GM18498 (cell line): ENCODE results near the gene CHP1.
"Not testable (repeated sequence)": the region's sequence is repeated elsewhere in the genome, so short reads cannot be mapped to it uniquely, and the experiment has no call there.

ENCODE experiments used
- ATAC-seq: cut with Tn5 transposase; IDR thresholded peaks from one replicate; pipeline ENCODE4 v1.9.1; 2021; ENCODE audit warnings: mild to moderate bottlenecking, moderate library complexity; ENCODE audit not compliant: unreplicated experiment

Gene CHP1

DNA sequence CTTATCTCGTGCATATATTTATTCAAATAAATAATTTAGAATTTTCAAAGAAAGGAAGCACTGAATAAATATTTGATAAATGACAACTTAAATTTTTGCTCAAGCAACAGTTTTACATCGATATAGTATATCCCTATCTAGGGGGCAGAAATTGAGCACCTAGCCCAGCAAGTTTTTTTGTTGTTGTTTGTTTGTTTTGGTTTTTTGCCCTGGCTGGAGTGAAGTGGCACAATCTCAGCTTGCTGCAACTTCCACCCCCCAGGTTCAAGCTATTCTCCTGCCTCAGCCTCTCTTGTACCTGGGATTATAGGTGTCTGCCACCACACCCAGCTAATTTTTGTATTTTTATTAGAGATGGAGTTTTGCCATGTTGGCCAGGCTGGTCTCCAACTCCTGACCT is 58.9 kb downstream of the CHP1 start:
- no peak for ATAC-seq

GRCh38 chr15:41291065-41291631 is 60.1 kb downstream of the CHP1 start:
- ATAC-seq, result peak; percentile 72

DNA sequence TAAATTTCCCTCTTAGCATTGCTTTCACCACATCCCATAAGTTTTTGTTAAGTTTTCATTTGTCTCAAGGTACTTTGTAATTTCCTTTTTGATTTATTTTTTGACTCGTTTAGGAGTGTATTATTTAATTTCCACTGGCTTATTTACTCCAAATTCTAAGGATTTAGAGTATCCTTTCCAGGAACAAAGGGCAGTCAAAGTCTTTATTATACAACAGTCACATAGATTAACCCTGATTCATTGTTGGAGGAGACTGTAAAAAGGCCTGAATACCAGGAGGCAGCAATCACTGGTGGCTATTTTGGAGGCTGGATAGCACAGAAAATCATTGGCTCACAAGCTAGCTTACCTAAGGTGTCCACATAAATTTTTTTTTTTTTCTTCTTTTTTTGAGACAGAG is 61.5 kb downstream of the CHP1 start:
- no peak for ATAC-seq

DNA sequence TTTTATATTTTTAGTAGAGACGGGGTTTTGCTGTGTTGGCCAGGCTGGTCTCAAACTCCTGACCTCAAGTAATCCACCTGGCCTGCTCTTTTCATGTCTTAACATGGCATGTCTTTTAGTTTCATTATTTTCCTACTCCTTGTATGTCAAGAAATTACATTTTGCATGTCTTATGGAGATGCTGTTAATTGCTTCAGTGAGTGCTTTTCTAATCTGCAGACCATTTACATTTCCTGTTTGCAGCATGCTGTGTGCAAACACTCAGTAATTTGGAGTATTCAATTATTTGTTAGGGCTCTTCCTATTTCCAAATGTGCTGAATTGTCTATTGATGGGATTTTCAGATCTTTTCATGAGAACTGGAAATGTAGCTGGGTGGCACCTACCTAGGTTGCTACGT is 70.1 kb downstream of the CHP1 start:
- not testable (repeated sequence) for ATAC-seq

DNA sequence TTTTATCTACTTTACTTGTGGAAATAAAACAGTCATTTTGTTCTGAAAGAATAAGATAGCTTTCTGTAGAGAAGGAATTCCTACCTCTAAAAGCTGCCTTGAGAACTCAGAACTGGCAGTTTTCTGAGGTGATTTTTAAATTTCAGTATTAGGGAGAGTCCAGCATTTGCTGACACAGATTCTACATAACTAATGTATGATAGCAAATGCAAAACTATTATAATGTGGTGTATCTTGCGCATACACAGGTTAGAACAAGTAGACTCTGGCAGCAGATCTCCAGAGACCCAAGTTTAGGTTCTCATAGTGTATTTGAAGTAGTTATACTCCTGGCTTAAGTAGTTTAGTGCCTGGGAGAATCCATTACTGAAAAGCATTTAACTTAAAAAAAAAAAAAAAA is 70.5 kb downstream of the CHP1 start:
- ATAC-seq, result no peak

- ATAC-seq, result no peak
These were observed 73.2 kb downstream of the CHP1 start for GRCh38 chr15:41304149-41304770.

DNA sequence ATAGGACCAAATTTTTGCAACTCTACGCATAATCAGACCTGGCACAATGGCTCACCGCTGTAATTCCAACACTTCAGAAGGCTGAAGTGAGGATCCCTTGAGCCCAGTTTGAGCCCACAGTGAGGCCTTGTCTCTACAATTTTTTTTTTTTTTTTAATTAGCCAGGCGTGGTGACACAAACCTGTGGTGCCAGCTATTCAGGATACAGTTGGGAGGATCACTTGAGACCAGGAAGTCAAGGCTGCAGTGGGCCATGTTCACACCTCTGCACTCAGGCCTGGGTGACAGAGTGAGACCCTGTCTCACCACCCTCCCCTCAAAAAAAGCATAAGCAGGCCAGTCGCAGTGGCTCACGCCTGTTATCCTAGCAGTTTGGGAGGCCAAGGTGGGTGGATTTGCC is 76.6 kb downstream of the CHP1 start:
- no peak for ATAC-seq

DNA sequence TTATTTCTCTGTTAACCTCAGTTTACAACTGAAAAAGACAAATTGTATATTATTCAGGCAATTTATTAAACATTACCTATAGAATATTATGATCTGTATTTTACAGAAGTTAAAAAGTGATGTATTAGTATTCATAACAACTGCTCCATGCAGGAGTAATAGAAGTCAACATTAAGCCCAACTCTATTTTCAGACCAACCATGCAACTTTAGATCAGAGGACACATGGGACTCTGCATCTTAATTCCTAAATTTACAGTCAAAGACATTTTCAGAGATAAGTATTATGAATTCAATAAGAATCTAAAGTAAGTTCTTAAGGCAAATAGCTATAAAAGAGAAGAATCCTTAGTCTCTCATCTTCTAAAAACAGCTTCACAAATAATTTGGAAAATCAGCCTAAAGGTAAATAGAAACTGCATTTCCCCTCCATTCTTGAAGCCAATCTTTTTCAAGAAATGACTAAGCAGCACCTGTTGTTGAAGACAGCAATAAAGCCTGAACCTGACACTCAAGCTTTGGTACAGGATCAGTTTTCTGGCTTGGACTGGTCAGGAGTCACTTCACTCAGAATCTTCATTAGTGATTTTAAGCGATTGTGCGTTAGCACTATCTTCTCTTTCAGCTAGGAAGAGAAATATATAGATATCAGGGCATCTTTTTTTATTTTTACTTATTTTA is 78.3 kb downstream of the CHP1 start:
- no peak for ATAC-seq

- ATAC-seq, result not testable (repeated sequence)
These were observed 89.8 kb downstream of the CHP1 start for GRCh38 chr15:41320805-41321330.

DNA sequence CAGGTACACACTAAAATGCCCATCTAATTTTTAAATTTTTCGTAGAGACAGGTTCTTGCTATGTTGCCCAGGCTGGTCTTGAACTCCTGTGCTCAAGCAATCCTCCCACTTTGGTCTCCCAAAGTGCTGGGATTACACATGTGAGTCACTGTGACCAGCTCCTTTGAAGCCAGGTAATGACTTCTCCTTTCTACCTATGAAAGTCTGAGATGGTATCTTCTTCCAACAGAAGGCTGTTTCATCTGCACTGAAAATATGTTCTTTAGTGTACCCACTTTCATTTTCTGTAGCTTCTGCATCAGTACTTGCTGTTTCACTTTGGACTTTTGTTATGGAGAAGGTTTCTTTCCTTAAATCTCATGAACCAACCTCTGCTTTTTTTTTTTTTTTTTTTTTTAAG is 92.5 kb downstream of the CHP1 start:
- ATAC-seq, result no peak

- no peak for ATAC-seq
These were observed 100.2 kb downstream of the CHP1 start for GRCh38 chr15:41331281-41331680.
